Ramos (cell line): Measurements from ENCODE around the gene MYEOV.

Experiments
- in situ Hi-C: fragments of 300-500 bp; cut with MboI; formaldehyde crosslinking; loops from one replicate; pipeline ENCODE4 v1.14.3; 2022; ENCODE audit warnings: low sequenced_read_pairs; ENCODE audit not compliant: unreplicated experiment

Gene MYEOV

GRCh38 chr11:69293819-69294505 is at the start of gene MYEOV:
MYEOV (plus strand) TSS chr11:69294155; CDS start chr11:69295355, 1,200 bp downstream.
- in situ Hi-C loops: loop anchor here (5.0 kb wide), 1 partner anchor 358 kb away; no protein-coding TSS in a partner anchor

GRCh38 chr11:69244266-69244665 is 49.7 kb upstream of the MYEOV start:
- in situ Hi-C loops: no loop called here

DNA sequence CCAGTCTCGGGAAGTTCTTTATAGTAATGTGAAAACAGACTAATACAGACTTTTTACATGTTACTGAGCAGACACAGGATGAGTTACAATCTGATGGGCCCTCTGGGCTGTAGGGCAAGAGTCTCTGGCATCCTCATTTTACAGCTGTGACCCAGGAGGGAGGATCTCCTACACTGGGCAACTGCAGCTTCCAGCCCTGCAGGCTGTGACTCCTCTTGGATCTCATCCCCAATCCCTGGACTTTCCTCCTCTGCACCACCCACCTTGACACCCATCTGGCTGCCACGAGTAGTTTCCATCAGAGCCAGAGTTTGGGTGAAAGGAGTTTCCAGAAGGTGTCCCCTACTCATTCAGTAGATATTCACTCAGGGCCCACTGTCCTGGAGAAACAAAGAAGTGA is 48.9 kb upstream of the MYEOV start:
- in situ Hi-C loops: no loop called here

GRCh38 chr11:69245491-69246345 is 48.2 kb upstream of the MYEOV start:
- in situ Hi-C loops: no loop called here

GRCh38 chr11:69249311-69250185 is 44.4 kb upstream of the MYEOV start:
- in situ Hi-C loops: no loop called here

DNA sequence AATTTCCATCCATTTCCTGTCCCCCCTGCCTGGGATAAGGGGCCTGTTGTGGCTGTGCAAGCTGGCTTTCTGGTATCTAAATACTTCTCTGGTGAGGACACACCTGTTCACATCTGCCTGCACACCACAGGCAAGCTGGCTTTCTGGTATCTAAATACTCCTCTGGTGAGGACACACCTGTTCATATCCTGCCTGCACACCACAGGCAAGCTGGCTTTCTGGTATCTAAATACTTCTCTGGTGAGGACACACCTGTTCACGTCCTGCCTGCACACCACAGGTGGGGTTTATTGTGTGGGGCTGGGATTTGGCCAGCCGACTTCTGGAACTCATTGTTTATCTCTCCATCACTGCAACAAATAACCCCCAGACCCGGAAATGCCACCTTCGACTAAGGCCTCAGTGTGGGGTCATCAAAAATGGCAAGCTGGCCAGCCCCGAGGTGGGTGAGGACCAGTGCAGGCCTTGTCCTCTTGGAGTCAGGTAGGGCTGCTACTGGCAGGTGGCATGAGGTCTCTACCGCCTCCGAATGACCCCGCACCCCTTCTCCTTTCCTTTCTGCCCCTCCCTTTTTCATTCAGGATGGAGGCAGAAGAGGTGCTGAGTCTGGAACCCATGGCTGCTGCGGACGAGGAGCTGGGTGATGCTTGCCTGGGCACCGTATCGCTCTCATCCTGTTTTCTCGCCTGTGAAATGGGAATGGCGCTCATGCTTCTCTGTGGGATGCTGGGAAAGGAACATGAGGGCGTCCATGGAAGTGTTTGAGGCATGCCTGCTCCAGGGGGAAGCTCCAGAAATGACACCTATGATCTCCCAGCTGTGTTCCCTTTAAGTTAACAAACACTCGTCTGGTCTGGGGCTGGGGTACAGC is 43.5 kb upstream of the MYEOV start:
- in situ Hi-C loops: no loop called here

DNA sequence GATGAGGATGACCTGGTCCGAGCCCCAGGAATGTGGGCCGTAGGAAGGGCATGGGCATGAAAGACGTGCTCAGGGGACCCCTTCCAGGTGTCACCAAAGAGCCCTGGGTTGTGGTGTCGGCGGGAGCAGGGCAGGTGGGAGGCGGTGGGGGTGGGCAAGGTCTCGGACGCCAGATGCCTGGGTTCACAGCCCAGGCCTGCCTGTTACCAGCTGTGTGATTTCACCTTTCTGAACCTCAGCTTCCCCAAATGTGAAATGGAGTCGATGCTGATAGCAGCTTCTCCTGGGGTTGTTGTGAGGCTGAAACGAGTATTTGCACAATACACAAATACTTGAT is 42.9 kb upstream of the MYEOV start:
- in situ Hi-C loops: no loop called here

DNA sequence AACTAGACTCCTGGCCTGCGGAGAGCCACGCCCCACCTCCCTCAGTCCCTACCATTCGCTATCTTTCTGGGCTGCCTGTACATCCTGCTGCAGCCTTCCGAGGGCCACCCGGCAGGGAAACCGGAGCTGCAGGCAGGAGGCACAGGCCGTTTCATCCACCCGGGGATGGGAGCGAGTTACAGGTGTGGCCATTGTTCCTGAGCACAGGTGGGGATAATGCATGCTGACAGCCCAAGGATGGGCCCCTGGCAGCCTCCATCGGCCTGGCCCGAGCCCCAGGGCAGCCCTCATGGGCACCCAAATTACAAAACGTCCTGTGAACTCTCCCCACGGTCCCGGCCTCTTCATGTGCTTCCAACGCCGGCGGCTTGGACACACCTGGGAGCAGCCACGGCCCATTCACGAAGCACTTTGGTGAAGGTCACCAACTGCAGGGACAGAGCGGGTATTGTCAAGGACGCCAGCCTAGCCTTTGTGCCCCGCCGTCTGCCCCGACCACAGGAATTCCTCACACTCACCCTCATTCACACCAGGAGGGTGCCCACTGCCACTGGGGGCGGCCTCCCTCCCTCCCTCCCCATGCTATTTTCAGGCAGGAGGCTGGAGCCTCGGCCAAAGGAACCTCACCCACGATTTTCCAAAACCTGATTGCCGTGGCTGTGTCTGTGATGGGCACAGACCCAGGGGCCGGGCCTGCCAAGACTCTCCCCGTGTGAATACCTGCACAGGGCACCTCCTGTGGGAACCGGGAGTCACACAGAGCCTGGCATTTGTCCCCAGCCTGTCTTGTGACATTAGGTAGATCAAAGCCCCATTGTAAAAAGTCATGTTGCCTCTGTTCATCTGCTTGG is 42.1 kb upstream of the MYEOV start:
- in situ Hi-C loops: no loop called here

- in situ Hi-C loops: no loop called here
Observed at GRCh38 chr11:69252490-69252837, 41.5 kb upstream of the MYEOV start.

- in situ Hi-C loops: no loop called here
Observed at GRCh38 chr11:69253028-69253427, 40.9 kb upstream of the MYEOV start.

GRCh38 chr11:69257134-69257533 is 36.8 kb upstream of the MYEOV start:
- in situ Hi-C loops: no loop called here

GRCh38 chr11:69257838-69258658 is 35.9 kb upstream of the MYEOV start:
- in situ Hi-C loops: no loop called here

- in situ Hi-C loops: no loop called here
Observed at GRCh38 chr11:69259096-69259495, 34.9 kb upstream of the MYEOV start.

GRCh38 chr11:69260622-69261021 is 33.3 kb upstream of the MYEOV start:
- in situ Hi-C loops: no loop called here

DNA sequence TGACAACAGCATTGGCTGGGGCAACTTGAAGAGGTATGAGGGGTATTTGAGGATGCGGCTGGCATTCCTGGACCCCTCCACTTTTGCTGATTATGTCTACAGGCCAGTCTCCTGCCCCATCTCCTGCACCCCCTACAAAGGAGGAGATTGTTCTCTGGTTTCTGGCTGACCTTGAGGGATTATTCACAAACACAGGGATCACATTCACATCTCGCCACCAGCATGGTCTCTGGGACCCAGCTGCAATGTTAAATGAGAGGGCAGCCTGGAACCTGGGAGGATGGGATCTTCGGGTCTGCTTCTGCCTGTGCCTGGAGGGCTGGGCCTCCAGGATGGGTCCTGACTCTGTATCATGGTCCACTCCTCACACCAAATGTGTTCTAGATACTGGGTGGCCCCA is 32.8 kb upstream of the MYEOV start:
- in situ Hi-C loops: no loop called here

- in situ Hi-C loops: no loop called here
Observed at GRCh38 chr11:69262918-69263735, 30.8 kb upstream of the MYEOV start.

GRCh38 chr11:69263736-69264052 is 30.3 kb upstream of the MYEOV start:
- in situ Hi-C loops: no loop called here

GRCh38 chr11:69264486-69264885 is 29.5 kb upstream of the MYEOV start:
- in situ Hi-C loops: no loop called here
